ENCODE results near the gene VEZF1. TPM values are rescaled to one million over a fixed set of nuclear protein-coding genes. Genes with fewer than 3 reads are reported as not detected.
"Not testable (repeated sequence)": the region's sequence is repeated elsewhere in the genome, so short reads cannot be mapped to it uniquely, and the experiment has no call there.

Gene VEZF1
- total RNA-seq, 2 donors from 2014 or later = 41.7 to 48.7 TPM

DNA sequence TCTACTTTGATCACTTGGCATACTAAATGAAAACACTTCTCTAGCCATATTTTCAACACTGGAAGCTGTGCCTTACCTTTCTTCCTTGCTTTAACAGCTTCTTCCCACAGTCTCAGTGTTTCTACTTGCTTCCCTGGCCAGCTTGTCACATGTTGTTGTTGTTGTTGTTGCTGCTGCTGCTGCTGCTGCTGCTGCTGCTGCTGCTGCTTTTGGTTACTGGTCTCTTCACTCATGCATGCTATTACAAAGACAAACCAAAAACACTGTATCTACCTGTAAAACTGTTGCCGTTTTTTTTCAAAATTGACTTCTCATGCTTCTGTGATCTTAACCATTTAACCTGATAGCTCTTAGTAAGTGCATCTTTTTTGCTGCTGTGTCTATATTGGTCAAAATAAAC, 9.0 kb downstream of the VEZF1 start:
- H3K4me3 Mint-ChIP-seq = no peak overlapping the region
- DNase-seq (no peak), ATAC-seq (no peak)
- H3K27ac Mint-ChIP-seq = no peak overlapping the region
- no peaks in the 10 kb centered on the region for H3K9me3 ChIP-seq (ENCODE audit: control insufficient read depth, low read length, poor library complexity, severe bottlenecking)
- H3K27me3 Mint-ChIP-seq = no peaks in the 10 kb centered on the region
- peaks cover 31% of the 10 kb centered on the region for H3K4me1 Mint-ChIP-seq
- H3K36me3 Mint-ChIP-seq (ENCODE audit: low read depth) = peaks cover 22% of the 10 kb centered on the region

DNA sequence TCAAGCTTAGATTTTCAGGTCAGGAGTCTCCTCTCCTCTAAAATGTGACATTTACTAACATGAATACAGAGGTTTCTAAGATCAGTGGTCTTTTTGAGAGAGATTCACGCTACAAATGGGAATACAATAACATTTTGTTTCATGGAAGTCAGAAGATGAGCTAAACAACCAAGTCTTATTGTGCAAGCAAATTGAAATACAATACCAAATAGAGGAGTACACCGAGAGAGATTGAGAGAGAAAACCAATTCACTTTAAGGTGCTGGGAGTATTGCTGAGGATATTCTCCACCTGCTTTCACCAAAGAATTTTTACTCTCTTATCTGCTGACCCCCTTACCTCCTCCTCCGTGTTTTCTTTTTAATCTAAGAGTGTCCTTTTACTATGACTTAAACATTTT, 11.5 kb downstream of the VEZF1 start:
- peaks cover 17% of the 10 kb centered on the region for H3K36me3 Mint-ChIP-seq (ENCODE audit: low read depth)
- H3K4me3 Mint-ChIP-seq = no peak overlapping the region
- H3K27ac Mint-ChIP-seq = no peak overlapping the region
- DNase-seq = no peak
- peaks cover 12% of the 10 kb centered on the region for H3K4me1 Mint-ChIP-seq
- no peaks in the 10 kb centered on the region for H3K27me3 Mint-ChIP-seq
- no peak for ATAC-seq
- no peaks in the 10 kb centered on the region for H3K9me3 ChIP-seq (ENCODE audit: control insufficient read depth, low read length, poor library complexity, severe bottlenecking)

DNA sequence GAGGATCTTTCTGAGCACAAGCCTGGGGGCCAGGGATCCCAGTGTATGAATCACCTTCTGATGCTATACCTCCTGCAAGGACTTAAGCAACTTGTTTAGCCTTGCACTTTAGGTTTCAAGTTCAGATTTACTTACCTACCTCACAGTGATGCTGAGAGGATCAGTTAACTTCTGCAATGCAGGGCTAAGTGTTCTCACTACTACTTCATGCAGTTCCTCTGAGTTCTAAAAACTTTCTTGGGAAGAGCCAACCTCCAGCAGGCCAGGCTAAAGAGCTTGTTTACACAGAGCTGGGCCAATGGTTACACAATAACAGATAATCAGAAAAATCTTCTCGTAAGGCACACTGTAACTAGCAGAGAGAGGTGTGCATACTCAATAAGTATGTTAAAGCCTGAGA, 13.0 kb downstream of the VEZF1 start:
- no peak for DNase-seq
- no peaks in the 10 kb centered on the region for H3K27me3 Mint-ChIP-seq

DNA sequence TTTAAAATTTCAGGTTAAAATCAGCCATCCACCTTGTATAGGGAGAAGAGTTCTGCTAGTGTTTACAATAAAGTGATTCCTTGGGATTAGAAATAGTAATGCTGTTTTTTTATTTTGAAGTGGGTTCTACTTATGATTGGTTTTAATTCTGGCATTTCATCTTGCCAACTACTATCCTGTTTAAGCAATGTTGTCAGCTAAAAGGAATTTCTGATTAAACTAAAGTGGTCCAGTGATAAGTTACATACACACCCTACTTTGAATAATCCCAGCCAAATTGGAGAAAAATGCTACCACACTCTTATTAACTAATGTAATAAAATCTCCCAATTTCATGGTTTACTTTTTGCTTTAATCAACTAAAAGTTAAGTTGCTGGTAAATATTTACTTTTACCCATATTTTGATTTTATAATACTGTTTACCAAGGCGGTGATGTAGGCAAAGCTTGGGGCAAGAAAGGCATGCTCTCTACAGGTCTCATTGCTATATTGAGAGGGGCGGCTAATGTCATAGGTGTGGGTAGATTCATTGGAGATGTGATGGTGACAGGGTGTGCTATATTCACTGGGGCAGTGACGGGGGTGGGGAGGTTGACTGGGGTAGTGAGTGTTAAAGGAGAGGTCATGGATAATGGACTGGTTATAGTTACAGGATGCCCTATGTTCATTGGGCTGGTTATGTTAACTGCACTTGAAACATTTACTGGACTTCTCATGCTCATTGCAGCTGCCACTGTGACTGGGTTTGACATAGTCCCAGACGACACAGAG, 13.8 kb downstream of the VEZF1 start:
- DNase-seq; H3K27ac Mint-ChIP-seq; H3K4me1 Mint-ChIP-seq; H3K9me3 ChIP-seq (ENCODE audit: control insufficient read depth, low read length, poor library complexity, severe bottlenecking); H3K27me3 Mint-ChIP-seq; H3K4me3 Mint-ChIP-seq; ATAC-seq: not testable (repeated sequence)
- peaks cover 17% of the 10 kb centered on the region for H3K36me3 Mint-ChIP-seq (ENCODE audit: low read depth)

More for the DNA sequence above, 13.0 kb downstream of the VEZF1 start:
- ATAC-seq = no peak
- peaks cover 8% of the 10 kb centered on the region for H3K4me1 Mint-ChIP-seq
- H3K36me3 Mint-ChIP-seq (ENCODE audit: low read depth) = peaks cover 17% of the 10 kb centered on the region
- H3K4me3 Mint-ChIP-seq = no peak overlapping the region
- H3K27ac Mint-ChIP-seq = no peak overlapping the region
- H3K9me3 ChIP-seq (ENCODE audit: control insufficient read depth, low read length, poor library complexity, severe bottlenecking) = no peaks in the 10 kb centered on the region

DNA sequence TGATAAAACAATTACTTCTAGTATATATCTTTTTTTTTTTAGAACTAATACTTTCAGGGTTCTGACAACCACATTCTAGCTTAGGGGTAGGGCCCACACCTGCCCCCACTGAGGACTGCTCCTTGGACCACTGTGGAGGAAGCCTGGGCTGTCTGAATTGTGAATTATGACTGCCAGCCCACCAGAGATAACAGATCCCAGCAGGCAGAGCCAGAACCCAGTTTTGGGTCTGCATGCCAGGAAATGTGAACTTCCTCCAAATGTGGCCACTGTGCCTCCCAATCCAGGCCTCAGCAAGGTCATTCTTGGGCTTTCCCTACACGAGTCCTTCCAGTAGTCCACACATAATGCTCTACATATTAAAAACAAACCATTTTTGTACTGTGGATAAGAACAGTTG, 15.9 kb downstream of the VEZF1 start:
- Mint-ChIP-seq H3K36me3 (ENCODE audit: low read depth) (peaks cover 8% of the 10 kb centered on the region), H3K4me3 (no peak overlapping the region), H3K27me3 (no peaks in the 10 kb centered on the region), H3K4me1 (peaks cover 2% of the 10 kb centered on the region), H3K27ac (no peak overlapping the region)
- DNase-seq (no peak), ATAC-seq (no peak)
- no peaks in the 10 kb centered on the region for H3K9me3 ChIP-seq (ENCODE audit: control insufficient read depth, low read length, poor library complexity, severe bottlenecking)

- Mint-ChIP-seq H3K27me3 (no peaks in the 10 kb centered on the region), H3K36me3 (ENCODE audit: low read depth) (peaks cover 7% of the 10 kb centered on the region), H3K4me1 (peaks cover 2% of the 10 kb centered on the region), H3K4me3 (no peak overlapping the region), H3K27ac (no peak overlapping the region)
- ATAC-seq = no peak
- DNase-seq = no peak
- no peaks in the 10 kb centered on the region for H3K9me3 ChIP-seq (ENCODE audit: control insufficient read depth, low read length, poor library complexity, severe bottlenecking)
Measured at GRCh38 chr17:57971572-57971971, 16.5 kb downstream of the VEZF1 start.

DNA sequence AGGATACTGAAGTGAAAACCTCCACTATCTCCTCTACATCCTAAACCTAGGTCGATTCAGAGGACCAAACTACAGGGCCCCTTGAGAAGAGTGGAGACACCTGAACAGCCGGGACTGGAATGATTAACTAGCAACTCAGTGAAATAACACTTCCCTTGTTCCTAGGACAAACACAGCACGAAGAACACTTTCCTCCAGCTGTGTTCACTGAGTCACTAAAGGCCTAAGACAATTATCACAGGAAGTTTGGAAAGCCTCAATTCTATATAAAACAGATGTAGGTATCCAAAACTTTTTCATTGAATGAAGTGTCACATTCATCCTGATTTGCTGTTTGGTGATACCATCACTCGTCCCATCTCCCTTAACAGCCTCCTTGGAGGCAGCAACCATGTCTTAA, 17.3 kb downstream of the VEZF1 start:
- Mint-ChIP-seq H3K27me3 (no peaks in the 10 kb centered on the region), H3K4me1 (peaks cover 2% of the 10 kb centered on the region), H3K4me3 (no peak overlapping the region), H3K36me3 (ENCODE audit: low read depth) (peaks cover 3% of the 10 kb centered on the region), H3K27ac (no peak overlapping the region)
- ATAC-seq = no peak
- no peak for DNase-seq
- H3K9me3 ChIP-seq (ENCODE audit: control insufficient read depth, low read length, poor library complexity, severe bottlenecking) = no peaks in the 10 kb centered on the region

DNA sequence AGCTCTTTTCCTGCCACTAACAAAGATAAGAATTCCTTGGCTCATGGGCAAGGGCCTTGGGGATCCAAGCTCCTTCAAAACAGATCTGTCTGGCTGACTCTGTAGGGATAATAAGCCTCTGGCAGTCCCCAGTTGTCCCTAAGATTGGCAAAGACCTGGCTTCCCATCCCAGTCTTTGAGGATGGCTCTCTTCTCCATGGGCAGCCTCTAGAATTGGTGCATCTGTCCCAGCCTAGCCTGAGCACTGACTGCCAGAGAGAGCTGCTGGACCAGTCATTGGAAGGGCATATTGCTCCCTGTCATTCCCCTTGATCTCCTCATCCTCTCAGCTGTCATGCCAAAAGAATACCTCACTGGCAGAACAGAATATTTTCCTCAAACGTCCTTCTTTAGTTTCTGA, 19.6 kb downstream of the VEZF1 start:
- no peaks in the 10 kb centered on the region for H3K36me3 Mint-ChIP-seq (ENCODE audit: low read depth)
- no peak for DNase-seq
- no peaks in the 10 kb centered on the region for H3K27me3 Mint-ChIP-seq
- H3K4me3 Mint-ChIP-seq = no peak overlapping the region
- no peaks in the 10 kb centered on the region for H3K9me3 ChIP-seq (ENCODE audit: control insufficient read depth, low read length, poor library complexity, severe bottlenecking)
- peaks cover 3% of the 10 kb centered on the region for H3K4me1 Mint-ChIP-seq
- ATAC-seq = no peak
- no peak overlapping the region for H3K27ac Mint-ChIP-seq

DNA sequence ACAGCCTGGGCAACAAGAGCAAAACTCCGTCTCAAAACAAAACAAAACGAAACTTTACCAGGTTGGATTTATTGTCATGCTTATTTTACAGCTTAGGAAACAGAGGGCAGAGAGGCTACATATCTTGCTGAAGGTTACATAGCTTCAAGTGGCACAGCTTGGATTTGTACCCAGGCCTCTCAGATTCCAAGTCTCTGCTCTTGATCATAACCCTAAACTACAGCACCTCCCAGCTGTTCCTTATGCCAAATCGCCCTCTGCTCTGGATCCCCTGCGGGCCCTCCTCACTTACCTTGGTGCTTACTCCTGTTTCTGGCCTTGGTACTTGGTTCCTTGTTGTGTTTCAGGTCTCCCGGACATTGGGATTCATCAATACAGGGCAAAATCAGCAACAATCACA, 21.2 kb downstream of the VEZF1 start:
- peaks cover 4% of the 10 kb centered on the region for H3K27me3 Mint-ChIP-seq
- no peak overlapping the region for H3K4me3 Mint-ChIP-seq
- DNase-seq (no peak), ATAC-seq (no peak)
- H3K4me1 Mint-ChIP-seq = peaks cover 3% of the 10 kb centered on the region
- H3K27ac Mint-ChIP-seq = no peak overlapping the region
- no peaks in the 10 kb centered on the region for H3K36me3 Mint-ChIP-seq (ENCODE audit: low read depth)
- H3K9me3 ChIP-seq (ENCODE audit: control insufficient read depth, low read length, poor library complexity, severe bottlenecking) = no peaks in the 10 kb centered on the region

GRCh38 chr17:57966246-57966645, 21.8 kb downstream of the VEZF1 start:
- no peaks in the 10 kb centered on the region for H3K36me3 Mint-ChIP-seq (ENCODE audit: low read depth)
- no peak overlapping the region for H3K27ac Mint-ChIP-seq
- H3K4me3 Mint-ChIP-seq = no peak overlapping the region
- DNase-seq = no peak
- H3K4me1 Mint-ChIP-seq = peaks cover 3% of the 10 kb centered on the region
- H3K27me3 Mint-ChIP-seq = peaks cover 4% of the 10 kb centered on the region
- no peaks in the 10 kb centered on the region for H3K9me3 ChIP-seq (ENCODE audit: control insufficient read depth, low read length, poor library complexity, severe bottlenecking)
- no peak for ATAC-seq

GRCh38 chr17:57965521-57966160, 22.4 kb downstream of the VEZF1 start:
- no peak overlapping the region for H3K4me3 Mint-ChIP-seq
- DNase-seq (no peak), ATAC-seq (no peak)
- peaks cover 4% of the 10 kb centered on the region for H3K27me3 Mint-ChIP-seq
- H3K9me3 ChIP-seq (ENCODE audit: control insufficient read depth, low read length, poor library complexity, severe bottlenecking) = no peaks in the 10 kb centered on the region
- H3K27ac Mint-ChIP-seq = no peak overlapping the region
- peaks cover 3% of the 10 kb centered on the region for H3K4me1 Mint-ChIP-seq
- no peaks in the 10 kb centered on the region for H3K36me3 Mint-ChIP-seq (ENCODE audit: low read depth)

DNA sequence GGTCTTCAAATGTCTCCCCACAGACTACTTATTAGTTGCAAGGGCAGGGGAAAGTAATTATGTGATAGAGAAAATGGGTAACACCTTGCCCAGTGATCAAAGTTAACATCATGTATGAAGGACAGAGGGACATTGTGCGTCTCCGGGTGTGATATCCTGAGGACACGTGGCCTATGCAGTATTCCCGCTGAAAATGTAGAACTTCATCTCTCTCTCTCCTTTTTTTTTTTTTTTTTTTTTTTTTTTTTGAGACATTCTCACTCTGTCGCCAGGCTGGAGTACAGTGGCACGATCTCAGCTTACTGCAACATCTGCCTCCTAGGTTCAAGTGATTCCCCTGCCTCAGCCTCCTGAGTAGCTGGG, 24.9 kb downstream of the VEZF1 start:
- H3K9me3 ChIP-seq (ENCODE audit: control insufficient read depth, low read length, poor library complexity, severe bottlenecking) = no peaks in the 10 kb centered on the region
- Mint-ChIP-seq H3K4me1 (peaks cover 3% of the 10 kb centered on the region), H3K27ac (no peak overlapping the region), H3K4me3 (no peak overlapping the region), H3K27me3 (peaks cover 13% of the 10 kb centered on the region), H3K36me3 (ENCODE audit: low read depth) (no peaks in the 10 kb centered on the region)
- ATAC-seq (no peak), DNase-seq (no peak)

- Mint-ChIP-seq H3K27ac (no peak overlapping the region), H3K4me1 (peaks cover 7% of the 10 kb centered on the region), H3K4me3 (no peak overlapping the region), H3K27me3 (peaks cover 19% of the 10 kb centered on the region), H3K36me3 (ENCODE audit: low read depth) (no peaks in the 10 kb centered on the region)
- DNase-seq (no peak), ATAC-seq (no peak)
- no peaks in the 10 kb centered on the region for H3K9me3 ChIP-seq (ENCODE audit: control insufficient read depth, low read length, poor library complexity, severe bottlenecking)
Measured at GRCh38 chr17:57962279-57963148, 25.5 kb downstream of the VEZF1 start.
